PC-3 (cell line): Measurements from ENCODE around the gene FAM136A. TPM values are rescaled to one million over a fixed set of nuclear protein-coding genes. Genes with fewer than 3 reads are reported as not detected.

Experiments used
- ATAC-seq: fragments of 200-7000 bp; cut with Tn5 transposase; 2 replicates; pipeline ENCODE4 v1.9.1; 2020; ENCODE audit warnings: mild to moderate bottlenecking, moderate library complexity
- BruUV-seq: library from RNA; stranded (reverse); fragments of 400-500 nt; replicated peaks from 2 replicates; lab custom pipeline; 2021; lab: Mats Ljungman, UMichigan
- CTCF ChIA-PET: fragments of 300-600 bp; sonication (Branson Sonifier 250); formaldehyde crosslinking; loops from one replicate; lab custom pipeline; 2022; ENCODE audit warnings: antibody characterized with exemption; lab: Charles Lee
- POLR2A ChIA-PET: fragments of 300-600 bp; sonication (Branson Sonifier 250); formaldehyde crosslinking; loops from one replicate; lab custom pipeline; 2022; ENCODE audit warnings: antibody characterized with exemption; ENCODE audit not compliant: unreplicated experiment; lab: Charles Lee
- DNase-seq: peaks from one replicate; pipeline ENCODE4 v3.0.0-alpha.2; 2015
- H2AFZ ChIP-seq: fragments of 300-600 bp; sonication (generic); 2 replicates; pipeline ENCODE4 v1.6.0; 2016; ENCODE audit warnings: antibody characterized with exemption, low read length
- H3F3A ChIP-seq: fragments of 300-600 bp; sonication (generic); one replicate; pipeline ENCODE4 v1.6.0; 2017; ENCODE audit warnings: antibody characterized with exemption, low read length, control low read depth, mild to moderate bottlenecking; ENCODE audit not compliant: unreplicated experiment
- H3K27ac ChIP-seq: fragments of 300-600 bp; sonication (generic); 2 replicates; pipeline ENCODE4 v1.5.1; 2016; ENCODE audit warnings: mild to moderate bottlenecking, low read length
- H3K27me3 ChIP-seq: fragments of 300-600 bp; sonication (generic); 2 replicates; pipeline ENCODE4 v1.6.1; 2016; ENCODE audit warnings: low read length, mixed read lengths
- H3K36me3 ChIP-seq: fragments of 300-600 bp; sonication (generic); 2 replicates; pipeline ENCODE4 v1.6.1; 2016; ENCODE audit warnings: low read depth, mixed run types, low read length, mixed read lengths
- H3K4me1 ChIP-seq: fragments of 300-600 bp; sonication (generic); 2 replicates; pipeline ENCODE4 v1.5.1; 2016; ENCODE audit warnings: low read length; ENCODE audit not compliant: insufficient read depth
- H3K4me2 ChIP-seq: fragments of 300-600 bp; sonication (generic); 2 replicates; pipeline ENCODE4 v1.6.0; 2016; ENCODE audit warnings: low read length
- H3K4me3 ChIP-seq: fragments of 300-600 bp; sonication (generic); 2 replicates; pipeline ENCODE4 v1.5.1; 2016; ENCODE audit warnings: mild to moderate bottlenecking, low read length, mixed read lengths
- H3K79me2 ChIP-seq: fragments of 300-600 bp; sonication (generic); 2 replicates; pipeline ENCODE4 v1.6.1; 2017; ENCODE audit warnings: low read length, mixed read lengths
- H3K9ac ChIP-seq: fragments of 300-600 bp; sonication (generic); 2 replicates; pipeline ENCODE4 v1.6.0; 2016; ENCODE audit warnings: mild to moderate bottlenecking, low read length
- H3K9me2 ChIP-seq: fragments of 300-600 bp; sonication (generic); replicated peaks from 2 replicates; pipeline ENCODE4 v1.6.1; 2016; ENCODE audit warnings: mixed run types, low read length, mixed read lengths
- H3K9me3 ChIP-seq: fragments of 300-600 bp; sonication (generic); 2 replicates; pipeline ENCODE4 v1.6.1; 2016; ENCODE audit warnings: low read length, mixed read lengths
- H4K20me1 ChIP-seq: fragments of 300-600 bp; sonication (generic); 2 replicates; pipeline ENCODE4 v1.6.1; 2016; ENCODE audit warnings: low read length, mixed read lengths
- CTCF ChIP-seq: fragments of 300-600 bp; sonication (generic); conservative IDR thresholded peaks from 2 replicates; pipeline ENCODE4 v1.5.1; 2017; ENCODE audit warnings: antibody characterized with exemption, low read depth, mild to moderate bottlenecking, low read length
- EZH2 ChIP-seq: fragments of 300-600 bp; sonication (generic); IDR thresholded peaks from one replicate; pipeline ENCODE4 v1.6.1; 2017; ENCODE audit warnings: antibody characterized with exemption, mild to moderate bottlenecking, low read length; ENCODE audit not compliant: unreplicated experiment
- EZH2phosphoT487 ChIP-seq: fragments of 300-600 bp; sonication (generic); IDR thresholded peaks from 2 replicates; pipeline ENCODE4 v1.6.1; 2018; ENCODE audit warnings: mild to moderate bottlenecking, antibody characterized with exemption, low read length, borderline replicate concordance
- intact Hi-C: fragments of 100-400 bp; cut with micrococcal nuclease; formaldehyde crosslinking; loops from 2 replicates; pipeline ENCODE4 v1.9.0; 2023
- microRNA-seq: library from miRNA; unstranded; fragments of <30 nt; microRNA quantifications from one replicate; pipeline ENCODE4 v1.1.0, GENCODE V29; 2020; ENCODE audit not compliant: unreplicated experiment
- total RNA-seq: library from RNA; depleted of rRNA; stranded (reverse); fragments of >200 nt; gene quantifications from 2 replicates; pipeline ENCODE4 v1.2.3, GENCODE V29; 2014; rRNA removed

FAM136A gene
- total RNA-seq, 1 experiment from 2014 or later, result 67.6 TPM

GRCh38 chr2:70248181-70248847, 53.6 kb downstream of the FAM136A start, which contains the start of gene TIA1:
TSS of gene TIA1 (minus strand) at chr2:70248628. CDS start at chr2:70248430, 198 bp downstream.
- Histone ChIP-seq H3K9ac (peak within 1 kb of the TSS; percentile 99), H3K4me3 (peak within 1 kb of the TSS; percentile 99), H3K9me3 (no peaks in the 10 kb centered on the region), H3K36me3 (0 out of 2 replicates have a peak, but pooled peaks cover 2% of the 10 kb centered on the region), H3F3A (no peaks in the 10 kb centered on the region), H4K20me1 (peaks cover 27% of the 10 kb centered on the region), H3K27ac (peak within 1 kb of the TSS; percentile 89), H3K9me2 (no peaks in the 10 kb centered on the region), H3K4me2 (peak within 1 kb of the TSS; percentile 90), H3K27me3 (no peaks in the 10 kb centered on the region), H2AFZ (peak within 1 kb of the TSS; percentile 88), H3K4me1 (peaks cover 11% of the 10 kb centered on the region), H3K79me2 (peaks cover 51% of the 10 kb centered on the region)
- intact Hi-C loops, result loop anchor here (2.0 to 10.0 kb wide), 3 partner anchors 44 to 334 kb away; partner anchors contain the start of genes C2orf42, MXD1 and SNRPG
- TF ChIP-seq EZH2, result no peak
- TF ChIP-seq CTCF, result no peak
- no peak for TF ChIP-seq EZH2phosphoT487
- ATAC-seq, result peak; percentile 96
- BruUV-seq, result TSS peak; percentile 79
- DNase-seq, result peak; percentile 98
- CTCF ChIA-PET, result no interaction called here
- POLR2A ChIA-PET, result interaction anchor here (0.7 kb wide), 1 partner anchor 1187 kb away, joined by 3 read pairs; no protein-coding TSS in a partner anchor

GRCh38 chr2:70247364-70248180, 54.3 kb downstream of the FAM136A start:
- no peaks in the 10 kb centered on the region for H3K9me3 ChIP-seq
- ChIA-PET CTCF (no interaction called here), POLR2A (interaction anchor here (0.7 kb wide), 1 partner anchor 10 kb away, joined by 4 read pairs; the partner anchor contains the start of gene PCYOX1)
- peak overlapping the region; percentile 90 for H3K4me2 ChIP-seq
- H3F3A ChIP-seq, result no peaks in the 10 kb centered on the region
- H3K27ac ChIP-seq, result peak overlapping the region; percentile 89
- no peaks in the 10 kb centered on the region for H3K27me3 ChIP-seq
- H3K36me3 ChIP-seq, result 0 out of 2 replicates have a peak, but pooled peaks cover 2% of the 10 kb centered on the region
- DNase-seq (peak; percentile 21), ATAC-seq (no peak)
- peak overlapping the region; percentile 99 for H3K9ac ChIP-seq
- peak overlapping the region; percentile 88 for H2AFZ ChIP-seq
- intact Hi-C loops, result loop anchor here (2.0 to 10.0 kb wide), 3 partner anchors 45 to 333 kb away; partner anchors contain the start of genes C2orf42, MXD1 and SNRPG
- BruUV-seq, result no TSS peak
- H3K4me3 ChIP-seq, result peak overlapping the region; percentile 99
- no peak for TF ChIP-seq CTCF
- no peak for TF ChIP-seq EZH2phosphoT487
- TF ChIP-seq EZH2, result no peak
- H3K79me2 ChIP-seq, result peaks cover 59% of the 10 kb centered on the region
- H4K20me1 ChIP-seq, result peaks cover 33% of the 10 kb centered on the region
- H3K9me2 ChIP-seq, result no peaks in the 10 kb centered on the region
- peaks cover 11% of the 10 kb centered on the region for H3K4me1 ChIP-seq

Small RNA genes within 50 kb of the gene (microRNA-seq; reads per million reads assigned to microRNA genes)
- not detected for gene MIR1285-2

Other genes starting within 250 kb of the FAM136A start
- 39.2 and 59.7 TPM in 2 replicates for gene PCBP1, start 214.6 kb downstream of the FAM136A start, total RNA-seq
- gene C2orf42, start 111.0 kb downstream of the FAM136A start, total RNA-seq, result 17.1 and 21.1 TPM in 2 replicates
- gene TIA1, start 53.4 kb downstream of the FAM136A start, total RNA-seq, result 82.5 and 123 TPM in 2 replicates
- 16.1 and 17.5 TPM in 2 replicates for gene PCYOX1, start 43.9 kb downstream of the FAM136A start, total RNA-seq
- gene SNRPG, start 8.3 kb downstream of the FAM136A start, total RNA-seq, result 489 and 572 TPM in 2 replicates